Measurements from ENCODE around the gene PHLPP1. TPM values are rescaled to one million over a fixed set of nuclear protein-coding genes. Genes with fewer than 3 reads are reported as not detected.

The PHLPP1 gene
- total and polyA plus RNA-seq, 2 donors from 2014 or later: 2.9 to 13.0 TPM

GRCh38 chr18:62728254-62728653 is 12.9 kb downstream of the PHLPP1 start:
- Histone ChIP-seq H3K4me1 (ENCODE audit: control insufficient read depth in 2 of 3, insufficient read depth in 2 of 3, low read depth in 1 of 3, low read length in 3 of 3) (peaks cover 0 to 4% (median 0%) of the 10 kb centered on the region in 3 donors), H3K4me3 (ENCODE audit: low read length in 3 of 3) (no peak overlapping the region), H3K9ac (ENCODE audit: low read length in 3 of 3) (no peak overlapping the region), H3K27me3 (ENCODE audit: control insufficient read depth, insufficient read depth, low read length) (no peaks in the 10 kb centered on the region), H3K27ac (ENCODE audit: low read depth in 2 of 2, low read length in 2 of 2) (no peak overlapping the region), H3K9me3 (ENCODE audit: control insufficient read depth in 2 of 3, insufficient read depth in 1 of 3, low read length in 3 of 3) (peaks cover 0 to 9% (median 0%) of the 10 kb centered on the region in 3 donors), H3K36me3 (ENCODE audit: control insufficient read depth in 2 of 3, insufficient read depth in 3 of 3, low read length in 3 of 3) (no peaks in the 10 kb centered on the region)
- intact Hi-C loops (cut with DNase I): no loop called here
- no peak for TF ChIP-seq CTCF (IDR thresholded peaks at IDR 0.05; ENCODE audit: borderline replicate concordance, extremely low read depth, insufficient read depth)
- FAIRE-seq (no peak), DNase-seq (no peak)

- Histone ChIP-seq H3K36me3 (ENCODE audit: control insufficient read depth in 2 of 3, insufficient read depth in 3 of 3, low read length in 3 of 3) (no peaks in the 10 kb centered on the region), H3K4me3 (ENCODE audit: low read length in 3 of 3) (no peak overlapping the region), H3K9me3 (ENCODE audit: control insufficient read depth in 2 of 3, insufficient read depth in 1 of 3, low read length in 3 of 3) (peaks cover 0 to 9% (median 0%) of the 10 kb centered on the region in 3 donors), H3K9ac (ENCODE audit: low read length in 3 of 3) (no peak overlapping the region), H3K27me3 (ENCODE audit: control insufficient read depth, insufficient read depth, low read length) (no peaks in the 10 kb centered on the region), H3K27ac (ENCODE audit: low read depth in 2 of 2, low read length in 2 of 2) (no peak overlapping the region), H3K4me1 (ENCODE audit: control insufficient read depth in 2 of 3, insufficient read depth in 2 of 3, low read depth in 1 of 3, low read length in 3 of 3) (peaks cover 0 to 4% (median 0%) of the 10 kb centered on the region in 3 donors)
- intact Hi-C loops (cut with DNase I): no loop called here
- no peak for DNase-seq
- no peak for FAIRE-seq
- TF ChIP-seq CTCF (IDR thresholded peaks at IDR 0.05; ENCODE audit: borderline replicate concordance, extremely low read depth, insufficient read depth): no peak
These were observed 14.4 kb downstream of the PHLPP1 start for GRCh38 chr18:62729487-62730386.

- no peak for TF ChIP-seq CTCF (IDR thresholded peaks at IDR 0.05; ENCODE audit: borderline replicate concordance, extremely low read depth, insufficient read depth)
These were observed 15.6 kb downstream of the PHLPP1 start for GRCh38 chr18:62730941-62731340.

More at GRCh38 chr18:62730941-62731340, 15.6 kb downstream of the PHLPP1 start:
- Histone ChIP-seq H3K27ac (ENCODE audit: low read depth in 2 of 2, low read length in 2 of 2) (no peak overlapping the region), H3K27me3 (ENCODE audit: control insufficient read depth, insufficient read depth, low read length) (no peaks in the 10 kb centered on the region), H3K9ac (ENCODE audit: low read length in 3 of 3) (no peak overlapping the region), H3K4me3 (ENCODE audit: low read length in 3 of 3) (no peak overlapping the region), H3K4me1 (ENCODE audit: control insufficient read depth in 2 of 3, insufficient read depth in 2 of 3, low read depth in 1 of 3, low read length in 3 of 3) (peaks cover 0 to 4% (median 0%) of the 10 kb centered on the region in 3 donors), H3K9me3 (ENCODE audit: control insufficient read depth in 2 of 3, insufficient read depth in 1 of 3, low read length in 3 of 3) (peaks cover 0 to 9% (median 0%) of the 10 kb centered on the region in 3 donors), H3K36me3 (ENCODE audit: control insufficient read depth in 2 of 3, insufficient read depth in 3 of 3, low read length in 3 of 3) (no peaks in the 10 kb centered on the region)
- no peak for FAIRE-seq
- intact Hi-C loops (cut with DNase I): no loop called here
- DNase-seq: no peak

Measured in kidney (tissue), 14 donors.